ENCODE data around the gene FAM241B.

GRCh38 chr10:69657866-69658265, 27.8 kb downstream of the FAM241B start:
- no peak for TF ChIP-seq CTCF (conservative IDR thresholded peaks at IDR 0.05; ENCODE audit: low read depth, low read length)
- no peak for TF ChIP-seq RAD21 (IDR thresholded peaks at IDR 0.05; ENCODE audit: low read length)
- TF ChIP-seq CEBPB (IDR thresholded peaks at IDR 0.05; ENCODE audit: low read depth, low read length), result no peak
- TF ChIP-seq POLR2A (IDR thresholded peaks at IDR 0.05; ENCODE audit: low read depth, low read length), result no peak
- TF ChIP-seq MAFK (IDR thresholded peaks at IDR 0.05; ENCODE audit: low read depth, low read length), result no peak
- TF ChIP-seq MAZ (IDR thresholded peaks at IDR 0.05; ENCODE audit: borderline replicate concordance, low read depth, low read length), result no peak
- TF ChIP-seq FOS (IDR thresholded peaks at IDR 0.05; ENCODE audit: low read depth, low read length), result no peak
- TF ChIP-seq CHD1 (IDR thresholded peaks at IDR 0.05; ENCODE audit: low read depth, low read length), result no peak
- no peak for TF ChIP-seq SMC3 (IDR thresholded peaks at IDR 0.05; ENCODE audit: low read depth, low read length)
- no peak for TF ChIP-seq USF2 (IDR thresholded peaks at IDR 0.05; ENCODE audit: low read depth, low read length)

Data from IMR-90 (cell line).